Measurements from ENCODE around the gene SEMA3C.
"Not testable (repeated sequence)": the region's sequence is repeated elsewhere in the genome, so short reads cannot be mapped to it uniquely, and the experiment has no call there.

Gene SEMA3C

DNA sequence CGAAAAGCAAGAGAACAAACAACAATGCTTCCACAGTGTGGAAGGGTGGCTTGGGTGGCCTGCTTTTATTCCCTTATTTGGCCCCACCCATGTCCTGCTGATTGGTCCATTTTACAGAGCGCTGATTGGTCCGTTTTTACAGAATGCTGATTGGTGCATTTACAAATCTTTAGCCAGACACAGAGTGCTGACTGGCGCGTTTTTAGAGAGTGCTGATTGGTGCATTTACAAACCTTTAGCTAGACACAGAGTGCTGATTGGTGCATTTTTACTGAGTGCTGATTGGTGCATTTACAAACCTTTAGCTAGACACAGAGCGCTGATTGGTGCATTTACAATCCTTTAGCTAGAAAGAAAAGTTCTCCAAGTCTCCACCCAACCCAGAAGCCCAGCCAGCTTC, 8.1 kb upstream of the SEMA3C start:
- DNase-seq (ENCODE audit: low spot score), result not testable (repeated sequence)

DNA sequence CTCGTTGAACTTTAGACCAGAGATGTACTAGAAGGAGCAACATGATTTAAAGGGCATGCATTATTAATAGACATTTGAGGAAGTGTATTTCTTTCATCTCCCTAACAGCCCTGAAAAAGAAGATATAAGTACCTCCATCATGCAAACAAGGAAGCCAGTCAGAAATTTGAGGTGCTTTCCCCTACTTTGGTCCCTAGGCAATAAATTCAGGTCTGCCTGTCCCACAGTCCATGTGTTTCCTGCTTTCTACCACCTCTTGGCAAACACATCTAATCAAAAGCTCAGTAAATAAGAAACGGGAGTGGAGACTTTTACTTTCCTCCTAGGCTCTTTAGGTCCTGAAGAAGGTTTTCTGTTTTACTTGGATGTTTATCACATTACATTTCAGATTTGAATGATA, 5.2 kb upstream of the SEMA3C start:
- DNase-seq (ENCODE audit: low spot score), result no peak

DNA sequence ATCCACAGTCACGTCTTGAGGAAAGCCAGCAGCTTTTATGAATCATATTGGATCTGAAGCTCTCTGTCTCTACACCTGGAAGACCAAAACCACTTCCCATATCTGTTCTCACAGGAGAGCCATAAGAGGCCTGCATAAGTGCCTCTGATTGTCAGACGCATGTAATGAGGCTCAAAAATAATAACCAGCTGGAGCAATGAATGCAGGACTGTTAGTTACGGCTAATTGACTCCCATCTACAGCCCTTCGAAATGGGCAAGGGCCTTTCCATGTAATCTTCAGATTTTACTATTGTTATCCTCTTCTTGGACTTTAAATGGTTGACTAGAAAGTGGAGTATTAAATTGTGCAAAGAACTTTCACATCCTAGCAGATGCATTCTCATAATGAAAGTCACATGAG, 4.4 kb upstream of the SEMA3C start:
- DNase-seq (ENCODE audit: low spot score), result no peak

DNA sequence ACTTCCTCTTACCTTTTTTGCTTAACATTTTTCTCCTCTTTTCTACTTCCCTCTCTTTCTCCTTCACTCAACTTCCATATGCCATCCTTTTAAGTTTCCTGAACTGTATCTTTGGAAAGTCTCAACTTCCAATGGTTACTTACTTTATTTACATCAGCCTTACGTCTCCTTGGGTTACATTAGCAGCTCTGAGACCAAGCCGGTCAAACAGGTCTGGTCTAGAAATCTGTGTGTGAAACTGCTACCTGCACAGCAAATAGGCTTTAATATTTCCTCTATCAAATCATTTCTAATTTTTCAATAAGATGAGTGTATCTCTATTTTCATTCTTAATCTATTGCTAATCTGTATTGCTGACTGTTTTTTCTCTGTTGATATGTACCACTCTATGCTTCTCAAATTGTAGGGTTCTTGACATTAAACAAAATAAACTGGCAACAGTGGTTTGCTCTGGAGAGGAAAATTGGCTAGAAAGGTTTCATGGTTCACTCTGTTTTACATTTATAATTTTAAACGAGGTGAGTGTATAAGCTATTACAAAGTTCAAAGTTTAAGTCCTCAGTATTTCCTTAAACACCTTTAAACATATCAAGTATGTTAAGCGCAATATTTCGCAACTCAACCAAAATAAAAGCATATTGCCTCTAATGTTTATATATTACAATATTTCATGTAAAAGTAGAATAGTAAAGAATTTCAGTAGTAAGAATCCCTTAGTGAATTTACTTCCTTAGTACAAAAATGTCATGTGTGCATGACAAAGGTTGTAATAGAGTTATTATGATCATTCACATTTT, 3.6 kb upstream of the SEMA3C start:
- DNase-seq (ENCODE audit: low spot score), result no peak

DNA sequence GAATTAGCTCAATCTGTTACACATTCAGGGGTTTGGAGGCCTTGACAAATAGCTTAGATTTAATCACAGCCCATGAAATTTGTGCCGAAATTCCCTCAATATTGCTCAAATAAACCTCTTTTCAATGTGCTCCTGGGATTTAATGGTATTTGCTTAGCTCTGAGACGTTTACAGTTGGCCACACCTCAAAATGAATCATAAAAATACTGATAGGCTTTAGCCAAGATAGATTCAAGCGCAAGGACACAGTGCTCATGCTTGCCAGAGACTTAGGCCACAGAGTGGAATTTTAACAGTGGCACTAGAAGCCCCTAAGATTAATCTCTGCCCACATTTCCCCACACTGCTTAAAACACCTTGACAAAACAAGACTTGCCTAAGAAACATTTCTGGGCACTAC, 2.3 kb upstream of the SEMA3C start:
- DNase-seq (ENCODE audit: low spot score), result no peak

DNA sequence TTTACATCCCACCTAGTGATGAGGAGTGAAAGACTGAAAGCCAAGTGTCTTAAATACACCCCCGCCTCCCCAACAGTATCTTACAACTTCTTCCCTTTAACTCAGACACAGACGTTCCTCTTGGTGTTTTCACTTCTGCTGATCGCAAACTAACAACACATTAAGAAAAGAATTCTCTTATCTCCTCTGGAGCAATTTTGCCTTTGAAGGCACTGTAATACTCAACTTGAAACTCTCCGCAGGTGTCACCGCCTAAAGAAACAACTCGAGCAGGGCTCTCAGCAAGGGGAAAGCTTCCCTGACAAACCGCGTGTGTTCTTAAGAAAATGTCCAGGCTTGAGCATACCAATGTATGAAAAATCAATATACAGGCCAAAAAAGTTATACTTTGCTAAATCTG, 452 bp downstream of the SEMA3C start:
- no peak for DNase-seq (ENCODE audit: low spot score)

DNA sequence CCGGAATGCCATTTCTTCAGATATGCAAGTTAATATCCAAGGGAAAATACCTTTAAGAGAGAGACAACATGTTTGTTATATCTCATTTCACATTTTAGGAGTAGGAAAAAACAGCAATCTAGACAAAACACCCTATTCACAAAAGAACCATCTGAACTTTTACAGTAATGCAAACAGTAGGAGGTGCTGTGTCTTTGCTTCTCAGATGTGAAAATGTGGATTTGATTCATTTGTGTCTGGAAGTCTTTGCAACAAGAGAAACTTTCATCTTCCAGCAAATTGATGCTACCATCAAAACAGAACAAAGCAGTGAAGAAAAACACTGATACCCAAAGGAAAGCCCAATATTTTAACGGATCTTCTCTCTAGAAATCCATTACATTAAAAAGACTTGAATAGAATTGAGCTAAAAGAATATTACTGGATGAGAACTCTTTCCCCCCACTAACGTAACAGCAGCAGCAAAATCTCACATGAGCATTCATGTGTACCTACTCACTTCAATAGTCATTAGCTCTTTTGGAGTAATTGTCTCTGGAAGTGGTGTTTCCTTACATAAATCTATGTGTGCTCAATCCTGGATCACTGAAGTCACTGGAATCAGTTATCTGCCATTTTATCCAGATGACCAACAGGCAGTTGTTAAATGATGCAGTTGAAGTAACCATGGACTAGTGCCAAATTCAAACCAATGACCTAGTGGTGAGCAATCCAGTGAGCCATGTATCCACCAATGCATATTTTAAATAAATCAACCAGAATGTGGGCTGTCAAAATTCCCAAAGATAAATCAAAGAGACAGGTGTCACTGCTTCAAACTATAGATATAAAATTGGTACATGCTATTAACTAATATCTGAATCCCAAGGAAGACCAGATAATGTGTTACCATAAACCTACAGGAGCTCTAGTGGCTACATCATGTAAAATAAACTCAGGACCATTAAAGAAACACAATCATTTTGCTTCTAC, 1.8 kb downstream of the SEMA3C start:
- no peak for DNase-seq (ENCODE audit: low spot score)

DNA sequence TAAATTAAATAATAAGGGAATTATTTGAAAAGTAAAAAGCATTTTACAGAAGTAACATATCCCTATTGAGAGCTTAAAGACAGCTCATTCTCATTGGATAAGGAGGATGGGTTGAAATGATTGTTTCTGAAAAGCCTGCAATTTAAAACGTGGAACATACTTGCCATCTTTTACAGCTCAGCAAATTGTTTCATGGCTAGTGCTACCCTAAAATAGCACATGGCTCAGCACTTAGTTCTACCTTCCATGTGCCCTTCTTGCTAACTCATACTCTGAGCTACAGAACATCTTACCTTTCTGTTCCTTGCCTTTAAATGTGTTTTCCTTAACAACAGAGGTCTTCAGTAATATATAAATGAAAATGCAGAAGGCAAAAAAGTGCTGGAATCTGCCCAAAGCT, 8.6 kb downstream of the SEMA3C start:
- no peak for DNase-seq (ENCODE audit: low spot score)

DNA sequence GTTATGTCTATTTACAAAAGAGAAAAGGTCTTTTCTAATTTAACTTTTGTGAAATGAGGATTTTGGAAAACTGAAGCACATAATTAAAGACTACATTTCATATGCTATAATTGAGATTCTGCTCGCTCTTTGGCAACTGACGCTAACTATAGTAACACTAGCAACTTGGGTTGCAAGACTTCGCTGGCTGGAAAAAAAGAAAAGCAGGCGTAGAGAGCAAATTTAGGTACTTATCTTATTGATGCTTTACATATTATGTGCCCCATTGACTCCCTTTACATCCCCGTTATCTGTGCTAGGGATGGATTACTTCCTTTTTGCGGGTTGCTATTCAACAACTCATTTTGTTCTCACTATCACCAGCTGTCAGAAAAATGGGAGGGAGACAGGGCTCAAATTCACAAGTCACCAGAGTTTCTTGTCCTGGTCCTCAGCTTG, 10.5 kb downstream of the SEMA3C start:
- no peak for DNase-seq (ENCODE audit: low spot score)

DNA sequence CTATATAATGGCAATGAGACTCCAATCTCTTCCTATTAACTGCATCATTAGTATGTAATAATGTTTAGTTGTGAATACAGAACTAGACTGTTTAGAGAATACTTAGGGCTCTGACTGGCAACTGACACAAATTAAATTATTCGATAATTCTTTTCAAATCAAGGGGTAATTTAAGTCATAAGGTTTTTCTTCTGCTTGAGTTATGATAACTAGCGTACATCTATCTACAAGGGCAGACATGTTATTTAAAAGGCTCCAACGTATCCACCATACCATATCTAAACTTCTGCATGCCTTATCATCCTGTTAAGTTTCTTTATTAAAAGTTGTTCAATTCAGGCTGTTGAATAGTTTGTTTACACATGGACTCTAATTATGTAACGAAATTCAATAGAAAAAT, 11.2 kb downstream of the SEMA3C start:
- no peak for DNase-seq (ENCODE audit: low spot score)

DNA sequence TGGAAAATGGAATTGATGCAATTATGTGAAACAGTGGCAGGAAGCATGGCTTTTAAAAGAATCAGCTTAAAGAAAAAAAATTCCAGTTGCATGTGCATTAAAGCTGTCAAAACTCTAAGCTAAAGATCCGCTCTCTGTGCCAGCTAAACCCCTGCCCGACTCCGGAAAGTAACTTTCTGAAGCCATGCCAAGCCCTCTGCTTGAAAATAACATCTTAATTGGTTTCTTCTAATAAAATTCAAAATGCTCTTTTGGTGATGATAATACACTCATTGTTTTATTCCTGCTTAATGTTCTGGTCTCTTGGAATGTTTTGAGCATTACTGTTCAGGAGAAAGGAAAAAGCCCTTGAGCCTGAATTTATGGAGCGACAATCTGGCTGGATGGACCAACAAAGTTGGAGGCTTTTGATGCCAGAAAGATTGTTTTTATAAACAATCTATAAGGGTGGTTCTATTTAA, 11.7 kb downstream of the SEMA3C start:
- no peak for DNase-seq (ENCODE audit: low spot score)

DNA sequence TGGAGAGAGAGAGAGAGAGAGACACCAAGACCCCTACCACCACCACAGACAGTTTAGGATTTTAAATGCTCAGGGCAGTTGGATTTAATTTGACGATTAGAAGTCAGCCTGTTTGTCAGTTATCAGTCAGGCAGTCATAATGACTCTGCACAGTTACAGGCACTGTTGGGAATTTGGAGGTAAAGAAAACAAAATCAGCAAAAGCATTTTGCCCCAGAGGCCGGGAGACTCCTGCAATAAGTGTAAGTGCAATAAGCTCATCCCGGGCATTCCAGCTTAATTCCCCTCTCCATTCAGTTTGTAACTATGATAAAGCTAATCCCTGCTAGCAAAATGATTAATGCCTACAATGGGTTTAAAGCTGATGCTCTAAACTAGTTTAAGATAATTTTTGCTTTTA, 13.5 kb downstream of the SEMA3C start:
- peak; percentile 66 for DNase-seq (ENCODE audit: low spot score)

DNA sequence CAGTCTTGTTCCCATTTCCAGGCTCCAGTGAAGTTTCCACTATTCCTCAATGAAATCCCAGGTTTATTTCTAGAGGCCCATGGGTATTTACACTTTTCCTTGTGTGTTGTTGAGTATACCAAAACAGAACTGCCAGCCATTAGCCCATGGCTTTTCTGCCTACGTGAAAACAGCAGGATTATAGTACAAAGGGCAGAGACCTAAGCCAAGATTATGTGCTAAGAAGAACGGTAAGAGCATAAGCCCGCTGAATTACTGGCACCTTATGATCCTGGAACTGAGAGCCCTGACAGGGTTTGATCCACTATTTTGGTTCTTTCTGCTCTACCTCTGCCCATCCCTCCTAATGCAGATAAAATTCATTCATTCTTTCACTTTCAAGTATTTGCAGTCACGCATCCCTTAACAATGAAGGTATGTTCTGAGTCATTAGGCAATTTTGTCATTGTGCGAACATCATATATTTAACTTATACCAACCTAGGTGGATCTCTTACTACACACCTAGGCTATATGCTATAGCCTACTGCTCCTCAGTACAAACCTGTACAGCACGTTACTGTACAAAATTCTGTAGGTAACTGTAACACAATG, 16.0 kb downstream of the SEMA3C start:
- DNase-seq (ENCODE audit: low spot score), result peak; percentile 57

DNA sequence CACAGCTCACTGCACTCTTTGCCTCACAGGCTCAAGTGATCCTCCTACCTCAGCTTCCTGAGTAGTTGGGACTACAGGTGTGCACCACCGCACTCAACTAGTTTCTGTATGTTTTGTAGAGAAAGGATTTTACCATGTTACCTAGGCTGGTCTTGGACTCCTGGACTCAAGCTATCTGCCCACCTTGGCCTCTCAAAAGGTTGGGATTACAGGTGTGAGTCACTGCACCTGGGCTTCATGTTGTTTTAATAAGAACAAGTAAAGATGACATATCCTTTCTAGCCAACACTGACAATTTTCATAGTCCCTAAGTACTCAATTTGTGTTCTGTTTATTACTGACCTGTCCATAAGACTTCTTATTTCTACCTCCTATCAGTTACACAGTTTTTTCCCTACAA, 16.8 kb downstream of the SEMA3C start:
- DNase-seq (ENCODE audit: low spot score), result no peak

DNA sequence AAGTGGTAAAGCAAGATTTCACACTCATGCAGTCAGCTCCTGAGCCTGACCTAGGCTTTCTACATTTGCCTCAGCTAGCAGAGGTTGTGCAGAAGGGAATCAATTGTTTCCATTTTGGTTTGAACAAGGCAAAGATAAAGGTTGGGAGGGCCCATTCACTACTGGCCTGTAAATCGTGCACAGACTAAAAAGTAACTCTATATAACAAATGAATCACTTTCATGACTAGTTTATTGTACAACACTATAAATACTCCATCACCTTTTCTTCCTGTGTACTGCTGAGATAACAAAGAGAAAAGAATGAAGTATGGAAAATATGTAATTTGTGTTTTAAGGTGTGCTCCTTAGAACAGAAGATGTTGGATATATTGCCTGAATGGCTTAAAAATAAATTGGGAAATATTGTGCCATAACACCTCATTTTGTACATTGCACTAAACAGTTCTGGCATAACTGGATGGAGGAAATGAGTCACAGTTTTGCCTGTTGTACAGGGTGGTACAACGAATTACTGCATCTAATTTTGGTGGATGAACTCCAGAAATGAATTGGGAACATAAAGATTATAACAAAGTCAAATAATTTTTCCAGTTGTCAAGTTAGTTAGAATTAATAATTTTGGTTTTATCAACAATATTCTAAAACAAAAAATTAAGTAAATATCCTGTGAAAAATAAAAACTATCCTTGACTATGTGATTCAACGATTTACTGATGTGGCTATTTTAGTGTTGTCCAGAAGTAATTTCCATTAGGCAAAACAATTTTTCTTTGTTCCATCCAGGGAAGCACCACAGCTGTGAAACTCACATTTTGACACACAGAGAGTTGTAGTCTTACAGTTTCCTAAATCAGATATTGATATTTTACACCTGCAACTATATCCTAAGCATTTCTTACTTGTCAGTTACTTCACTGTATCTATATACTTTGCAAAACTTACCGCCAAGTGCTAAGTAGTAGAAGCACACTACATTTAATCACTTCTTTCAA, 18.0 kb downstream of the SEMA3C start:
- no peak for DNase-seq (ENCODE audit: low spot score)

DNA sequence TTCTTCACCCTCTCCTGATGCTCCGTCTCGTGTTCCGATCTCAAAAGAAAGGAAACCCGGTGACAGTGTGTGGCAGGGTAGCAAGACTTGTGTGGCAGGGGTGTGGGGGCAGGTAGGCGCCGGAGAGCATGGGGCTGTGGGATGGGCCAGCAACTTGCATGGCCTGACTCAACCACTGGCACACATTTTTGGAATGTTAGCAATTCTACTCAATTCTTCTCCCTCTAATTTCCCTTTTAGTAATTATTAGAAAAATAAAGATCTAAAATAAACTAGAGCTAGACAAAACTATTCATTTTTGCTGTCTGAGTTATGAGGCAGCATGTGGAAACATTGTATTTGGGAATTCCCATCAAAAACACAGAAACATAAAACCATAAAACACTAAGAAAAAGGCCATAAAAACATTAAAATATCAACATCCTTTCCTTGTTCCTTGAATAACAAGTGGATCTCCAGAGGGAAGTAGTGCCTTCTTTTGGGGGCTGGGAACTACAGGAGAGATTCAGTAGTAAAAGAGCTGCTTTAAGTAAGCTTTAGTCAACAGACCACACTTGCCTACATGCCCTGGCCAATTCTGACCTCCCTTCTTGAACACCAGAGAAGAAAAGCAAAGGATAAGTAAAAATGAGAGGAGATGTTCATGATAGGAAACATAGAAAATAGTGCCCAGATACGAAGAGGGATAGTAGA, 21.8 kb downstream of the SEMA3C start:
- no peak for DNase-seq (ENCODE audit: low spot score)

DNA sequence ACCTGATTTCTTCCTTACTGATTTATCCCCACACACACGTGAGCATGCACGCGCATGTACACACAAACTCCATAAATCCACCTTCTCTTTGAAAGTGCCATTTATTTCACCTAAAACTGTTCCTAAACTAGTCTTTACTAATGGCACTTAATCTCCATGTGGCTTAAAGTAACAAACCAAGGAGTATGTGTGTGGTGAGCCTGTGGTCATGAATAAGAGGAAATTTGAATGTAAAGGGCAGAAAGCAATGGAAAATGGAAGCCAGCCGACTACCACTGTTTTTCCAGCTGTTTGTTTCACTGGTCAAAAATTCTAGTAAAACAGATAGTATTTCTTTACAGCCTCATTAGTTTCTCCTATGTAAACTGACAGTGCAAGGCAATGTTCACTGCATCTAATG, 23.8 kb downstream of the SEMA3C start:
- no peak for DNase-seq (ENCODE audit: low spot score)

DNA sequence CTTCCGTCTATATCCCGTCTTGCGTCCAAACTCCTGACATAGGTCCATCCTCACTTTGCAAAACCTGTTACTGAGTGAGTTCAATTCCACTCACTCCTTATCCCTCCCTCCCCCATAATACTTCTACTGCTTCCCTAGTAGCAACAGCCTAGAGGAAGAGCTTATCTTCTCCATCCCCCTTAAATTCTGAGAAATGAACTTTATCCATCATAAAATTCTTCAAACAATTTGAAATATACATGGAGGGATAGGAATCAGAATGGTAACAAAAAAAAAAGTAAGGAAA, 27.6 kb downstream of the SEMA3C start:
- DNase-seq (ENCODE audit: low spot score), result no peak

DNA sequence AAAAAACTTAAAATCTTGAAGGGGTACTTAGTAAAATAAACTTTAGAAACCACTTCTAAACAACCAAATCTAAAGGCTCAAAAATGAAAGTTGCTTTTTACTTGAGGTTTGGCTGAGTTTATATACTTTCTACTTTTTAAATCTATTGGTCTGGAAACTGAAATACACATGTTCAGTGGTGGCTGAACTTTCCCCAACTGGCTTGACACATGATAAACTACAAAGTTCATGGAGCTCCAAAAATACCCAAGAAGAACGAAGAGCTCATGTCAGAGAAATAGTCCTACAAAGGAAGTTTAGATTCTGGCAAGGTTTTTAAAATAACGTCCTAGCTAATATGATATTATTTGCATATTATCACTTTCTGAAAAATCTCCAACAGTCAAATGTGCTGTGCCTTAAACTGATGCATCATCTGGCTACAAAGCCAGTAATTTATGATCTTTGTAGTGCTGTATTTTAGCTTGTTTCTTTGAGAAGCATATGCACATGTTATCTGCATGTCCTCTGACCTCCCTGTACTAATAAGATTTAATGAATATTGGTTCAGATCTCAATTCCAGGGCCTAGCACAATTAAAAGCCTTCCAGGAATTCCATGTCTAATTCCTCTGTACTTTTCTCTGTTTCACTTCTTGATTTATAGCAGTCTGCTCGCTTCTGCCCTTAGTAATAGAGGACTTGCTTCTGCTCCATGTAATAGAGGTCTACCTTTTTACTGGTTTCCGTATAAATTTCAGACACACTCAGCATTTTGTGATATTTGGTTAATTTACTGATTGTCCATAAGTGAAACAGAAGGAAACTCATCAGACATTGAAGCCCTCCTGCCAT, 28.2 kb downstream of the SEMA3C start:
- DNase-seq (ENCODE audit: low spot score), result no peak

DNA sequence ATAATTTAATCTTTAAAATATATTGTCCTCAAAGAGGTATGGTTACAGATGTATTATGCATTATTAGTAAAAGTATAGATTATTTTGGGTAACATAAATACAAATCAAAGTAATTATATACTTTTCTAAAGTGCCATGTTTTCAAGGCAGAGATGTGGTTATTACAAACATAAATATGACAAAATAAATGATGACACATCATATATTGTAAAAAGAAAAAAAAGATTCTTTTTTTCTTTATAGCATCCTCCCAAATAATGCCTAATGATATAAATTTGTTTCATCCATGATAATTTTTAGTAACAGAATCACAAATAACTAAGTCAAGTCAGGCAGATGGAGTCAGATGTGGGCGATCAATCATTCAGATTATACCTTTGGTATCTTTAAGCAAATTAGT, 29.3 kb downstream of the SEMA3C start:
- no peak for DNase-seq (ENCODE audit: low spot score)

All from D341Med (cell line).